Effector memory CD8-positive, alpha-beta T cell (primary cell): ENCODE results near the gene PHF19.
A peak's percentile ranks its signal among the peaks of the same experiment; 100 is the strongest.

ENCODE experiments used
- ATAC-seq: fragments of 150-1000 bp; cut with Tn5 transposase; replicated peaks from 2 replicates; pipeline ENCODE4 v1.10.0; 2021; ENCODE audit warnings: mild to moderate bottlenecking, moderate library complexity
- DNase-seq, 3 experiments: peaks; one replicate each; pipeline ENCODE4 v3.0.0; 2021
- H3K27ac Mint-ChIP-seq, 2 donors: one replicate each; pipeline ENCODE4 v1.8.0; 2022; ENCODE audit warnings: mild to moderate bottlenecking in 2 of 2, mixed read lengths in 2 of 2, moderate library complexity in 2 of 2
- H3K27me3 Mint-ChIP-seq, 2 donors: one replicate each; pipeline ENCODE4 v1.8.0; 2022; ENCODE audit warnings: mixed read lengths in 2 of 2
- H3K36me3 Mint-ChIP-seq: one replicate; pipeline ENCODE4 v1.8.0; 2022; ENCODE audit warnings: mild to moderate bottlenecking, moderate library complexity, mixed read lengths; ENCODE audit not compliant: insufficient read depth
- H3K4me1 Mint-ChIP-seq, 2 donors: one replicate each; pipeline ENCODE4 v1.8.0; 2022; ENCODE audit warnings: low read depth in 2 of 2, mixed read lengths in 2 of 2
- H3K4me3 Mint-ChIP-seq, 2 donors: one replicate each; pipeline ENCODE4 v1.8.0; 2022; ENCODE audit warnings: mild to moderate bottlenecking in 2 of 2, mixed read lengths in 2 of 2, moderate library complexity in 2 of 2
- H3K9me3 Mint-ChIP-seq, 2 donors: one replicate each; pipeline ENCODE4 v1.8.0; 2022; ENCODE audit warnings: mixed read lengths in 2 of 2

PHF19 gene

GRCh38 chr9:120905315-120906164, 28.6 kb upstream of the PHF19 start:
- DNase-seq (peak in 1 of 3 experiments; percentile 43), ATAC-seq (peak; percentile 14)
- peak overlapping the region in 1 of 2 donors; percentile 77 for H3K4me3 Mint-ChIP-seq
- peaks cover 72% of the 10 kb centered on the region for H3K36me3 Mint-ChIP-seq
- H3K27ac Mint-ChIP-seq: peak overlapping the region; percentile 86 to 97
- peaks cover 46 to 64% of the 10 kb centered on the region in 2 donors for H3K4me1 Mint-ChIP-seq
- H3K9me3 Mint-ChIP-seq: no peaks in the 10 kb centered on the region
- no peaks in the 10 kb centered on the region for H3K27me3 Mint-ChIP-seq

DNA sequence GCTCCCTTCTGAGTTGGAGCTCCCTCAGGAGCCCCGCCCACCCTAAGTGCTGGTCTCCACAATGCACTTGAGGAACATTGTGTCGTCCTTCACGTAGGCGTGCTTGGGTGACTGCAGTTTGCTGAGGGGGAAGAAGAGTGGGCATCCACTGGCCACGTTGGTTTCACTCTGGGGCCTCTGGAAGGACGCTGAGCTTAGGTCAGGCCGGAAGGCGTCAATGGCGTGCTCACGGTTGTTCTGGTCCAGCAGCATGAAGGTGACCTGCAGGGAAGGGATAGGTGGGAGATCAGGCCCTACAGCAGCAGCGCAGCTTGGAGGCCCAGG, 28.0 kb upstream of the PHF19 start:
- no peaks in the 10 kb centered on the region for H3K27me3 Mint-ChIP-seq
- no peak for DNase-seq
- H3K4me1 Mint-ChIP-seq: peaks cover 44 to 60% of the 10 kb centered on the region in 2 donors
- peak overlapping the region; percentile 14 to 77 for H3K4me3 Mint-ChIP-seq
- H3K27ac Mint-ChIP-seq: peak overlapping the region; percentile 86 to 97
- ATAC-seq: no peak
- peaks cover 67% of the 10 kb centered on the region for H3K36me3 Mint-ChIP-seq
- no peaks in the 10 kb centered on the region for H3K9me3 Mint-ChIP-seq

GRCh38 chr9:120904061-120904977, 27.3 kb upstream of the PHF19 start:
- no peaks in the 10 kb centered on the region for H3K27me3 Mint-ChIP-seq
- peak overlapping the region; percentile 14 to 77 for H3K4me3 Mint-ChIP-seq
- H3K9me3 Mint-ChIP-seq: no peaks in the 10 kb centered on the region
- ATAC-seq (peak; percentile 94), DNase-seq (peak in 1 of 3 experiments; percentile 39)
- H3K36me3 Mint-ChIP-seq: peaks cover 62% of the 10 kb centered on the region
- peak overlapping the region; percentile 86 to 97 for H3K27ac Mint-ChIP-seq
- peaks cover 42 to 57% of the 10 kb centered on the region in 2 donors for H3K4me1 Mint-ChIP-seq

- ATAC-seq (no peak), DNase-seq (no peak)
- Mint-ChIP-seq H3K36me3 (peaks cover 49% of the 10 kb centered on the region), H3K27me3 (no peaks in the 10 kb centered on the region), H3K4me3 (peak overlapping the region; percentile 7 to 77), H3K9me3 (no peaks in the 10 kb centered on the region), H3K27ac (peak overlapping the region; percentile 86 to 97), H3K4me1 (peaks cover 39 to 56% of the 10 kb centered on the region in 2 donors)
Observed at GRCh38 chr9:120902569-120903535, 25.9 kb upstream of the PHF19 start.

DNA sequence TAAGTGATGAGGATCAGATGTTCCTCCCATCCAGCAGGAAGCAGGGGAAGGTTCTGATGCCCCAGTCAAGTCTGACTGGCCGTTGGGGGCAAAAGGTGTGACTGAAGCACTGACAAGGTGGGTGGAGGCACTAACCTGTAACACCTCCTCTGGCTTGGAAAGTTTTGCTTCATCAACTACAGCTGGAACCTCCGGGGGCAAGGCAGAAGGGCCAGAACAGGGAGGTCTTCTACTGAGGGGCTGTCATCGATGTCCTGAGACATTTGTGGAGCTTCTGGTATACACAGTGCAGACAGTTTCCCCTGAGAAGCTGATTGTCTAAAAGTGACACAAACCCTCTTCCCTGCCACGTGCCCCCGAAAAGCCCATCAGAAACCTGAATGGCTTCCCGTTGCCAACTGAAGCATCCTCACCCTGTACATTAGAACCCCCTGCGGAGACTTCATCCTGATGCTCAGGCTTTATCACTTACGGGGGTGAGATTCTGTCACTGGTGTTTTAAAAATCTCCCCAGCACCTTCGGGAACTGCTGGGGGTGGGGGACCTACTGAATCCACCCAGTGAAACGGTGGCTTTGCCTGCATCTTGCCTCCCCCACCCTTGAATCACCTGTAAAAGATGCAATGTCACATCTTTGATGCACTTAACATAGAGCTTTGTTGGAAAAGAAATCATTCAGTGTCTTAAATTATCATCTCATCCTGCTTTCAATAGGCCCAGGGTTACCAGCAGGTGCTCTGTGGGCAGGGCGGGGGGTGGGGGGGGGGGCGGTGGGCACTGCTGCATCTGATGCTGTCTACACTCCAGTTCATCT, 25.0 kb upstream of the PHF19 start:
- DNase-seq (no peak), ATAC-seq (no peak)
- Mint-ChIP-seq H3K4me3 (peak overlapping the region in 1 of 2 donors; percentile 7), H3K36me3 (peaks cover 41% of the 10 kb centered on the region), H3K27me3 (no peaks in the 10 kb centered on the region), H3K27ac (peak overlapping the region; percentile 86 to 97), H3K4me1 (peaks cover 42 to 51% of the 10 kb centered on the region in 2 donors), H3K9me3 (no peaks in the 10 kb centered on the region)

DNA sequence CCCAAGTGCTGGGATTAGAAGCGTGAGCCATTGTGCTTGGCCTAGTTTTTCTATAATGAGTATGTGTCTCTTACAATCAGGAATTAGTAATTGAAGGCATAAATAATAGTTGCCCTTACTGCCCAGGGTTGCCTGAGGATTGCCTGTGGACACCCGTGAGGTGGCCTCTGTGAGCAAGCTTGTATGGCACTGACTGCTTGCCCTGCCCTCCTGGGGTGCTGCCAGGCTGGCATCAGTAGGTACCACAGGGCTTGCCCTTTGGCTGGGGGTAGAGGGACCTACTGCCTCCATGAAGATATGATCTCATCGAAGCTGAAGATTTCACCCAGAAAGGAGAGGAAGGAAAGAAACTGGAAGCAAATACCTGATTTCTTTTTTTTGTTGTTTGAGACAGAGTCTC, 23.8 kb upstream of the PHF19 start:
- H3K27ac Mint-ChIP-seq: peak overlapping the region; percentile 86 to 97
- DNase-seq: no peak
- peaks cover 38 to 44% of the 10 kb centered on the region in 2 donors for H3K4me1 Mint-ChIP-seq
- H3K9me3 Mint-ChIP-seq: no peaks in the 10 kb centered on the region
- H3K36me3 Mint-ChIP-seq: peaks cover 33% of the 10 kb centered on the region
- no peak for ATAC-seq
- no peaks in the 10 kb centered on the region for H3K27me3 Mint-ChIP-seq
- no peak overlapping the region for H3K4me3 Mint-ChIP-seq

DNA sequence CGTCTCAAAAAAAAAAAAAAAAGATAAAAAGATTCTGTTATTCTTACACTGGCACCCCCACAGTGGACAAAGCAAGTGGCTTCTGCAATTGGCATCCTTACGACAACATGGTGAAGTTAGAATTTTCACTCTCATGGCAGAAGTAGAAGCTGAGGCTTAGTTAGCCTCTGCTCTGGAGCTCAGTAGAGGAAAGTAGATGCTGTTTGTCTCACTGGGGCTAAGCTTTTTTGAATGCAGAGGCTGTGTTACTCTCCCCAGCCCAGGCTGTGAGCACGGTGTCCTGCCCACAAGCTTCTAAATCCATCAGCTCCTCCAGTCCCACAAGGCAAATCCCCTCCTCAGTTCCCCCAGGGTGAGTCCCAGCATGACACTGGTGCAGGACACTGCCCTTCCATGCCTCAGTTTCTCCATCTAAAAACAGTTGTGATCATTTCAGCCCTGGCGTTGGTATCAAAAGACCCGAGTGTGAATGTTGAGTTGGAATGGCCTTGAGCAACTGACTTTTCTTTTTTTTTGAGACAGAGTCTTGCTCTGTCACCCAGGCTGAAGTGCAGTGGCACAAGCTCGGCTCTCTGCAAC, 22.6 kb upstream of the PHF19 start:
- H3K27ac Mint-ChIP-seq: peak overlapping the region in 1 of 2 donors; percentile 6
- H3K27me3 Mint-ChIP-seq: no peaks in the 10 kb centered on the region
- ATAC-seq (no peak), DNase-seq (no peak)
- H3K9me3 Mint-ChIP-seq: no peaks in the 10 kb centered on the region
- H3K36me3 Mint-ChIP-seq: peaks cover 23% of the 10 kb centered on the region
- H3K4me3 Mint-ChIP-seq: no peak overlapping the region
- peaks cover 30 to 32% of the 10 kb centered on the region in 2 donors for H3K4me1 Mint-ChIP-seq

- Mint-ChIP-seq H3K27ac (no peak overlapping the region), H3K9me3 (no peaks in the 10 kb centered on the region), H3K36me3 (peaks cover 17% of the 10 kb centered on the region), H3K27me3 (no peaks in the 10 kb centered on the region), H3K4me3 (no peak overlapping the region), H3K4me1 (peaks cover 24 to 25% of the 10 kb centered on the region in 2 donors)
- ATAC-seq (no peak), DNase-seq (no peak)
Observed at GRCh38 chr9:120898396-120898795, 21.4 kb upstream of the PHF19 start.

DNA sequence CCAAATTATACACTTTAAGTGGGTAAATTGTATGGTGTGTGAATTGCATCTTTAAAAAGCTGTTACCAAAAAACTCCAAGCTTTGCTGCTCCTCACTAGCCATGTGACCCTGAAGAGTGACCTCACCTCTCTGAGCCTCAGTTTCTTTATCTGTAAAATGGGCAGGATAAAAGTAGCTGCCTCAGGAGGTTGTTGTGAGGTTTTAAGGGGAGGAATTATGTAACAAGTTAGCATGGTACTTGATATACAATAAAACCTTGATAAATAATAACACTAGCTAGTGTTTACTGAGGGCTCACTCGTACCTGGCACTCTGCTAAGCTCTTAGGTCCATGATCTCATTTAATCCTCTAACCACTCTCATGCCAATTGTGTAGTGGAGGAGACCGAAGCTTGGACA, 19.0 kb upstream of the PHF19 start:
- H3K4me1 Mint-ChIP-seq: peaks cover 37 to 39% of the 10 kb centered on the region in 2 donors
- peaks cover 3% of the 10 kb centered on the region for H3K36me3 Mint-ChIP-seq
- H3K9me3 Mint-ChIP-seq: no peaks in the 10 kb centered on the region
- H3K4me3 Mint-ChIP-seq: no peak overlapping the region
- no peaks in the 10 kb centered on the region for H3K27me3 Mint-ChIP-seq
- ATAC-seq (no peak), DNase-seq (no peak)
- no peak overlapping the region for H3K27ac Mint-ChIP-seq

- no peaks in the 10 kb centered on the region for H3K27me3 Mint-ChIP-seq
- DNase-seq (no peak), ATAC-seq (no peak)
- peaks cover 42 to 48% of the 10 kb centered on the region in 2 donors for H3K4me1 Mint-ChIP-seq
- H3K9me3 Mint-ChIP-seq: no peaks in the 10 kb centered on the region
- peaks cover 10% of the 10 kb centered on the region for H3K36me3 Mint-ChIP-seq
- no peak overlapping the region for H3K27ac Mint-ChIP-seq
- H3K4me3 Mint-ChIP-seq: no peak overlapping the region
Observed at GRCh38 chr9:120894321-120895148, 17.5 kb upstream of the PHF19 start.

GRCh38 chr9:120893611-120894307, 16.8 kb upstream of the PHF19 start:
- H3K27ac Mint-ChIP-seq: peak overlapping the region; percentile 95 to 96
- peak overlapping the region; percentile 65 for H3K4me3 Mint-ChIP-seq
- no peaks in the 10 kb centered on the region for H3K27me3 Mint-ChIP-seq
- peaks cover 10% of the 10 kb centered on the region for H3K36me3 Mint-ChIP-seq
- no peak for DNase-seq
- no peak for ATAC-seq
- H3K9me3 Mint-ChIP-seq: no peaks in the 10 kb centered on the region
- H3K4me1 Mint-ChIP-seq: peaks cover 43 to 49% of the 10 kb centered on the region in 2 donors
